Measurements from ENCODE around the gene GBF1.

Gene GBF1

GRCh38 chr10:102408131-102408727 is 162.9 kb downstream of the GBF1 start:
- DNase-seq (ENCODE audit: low read depth), result no peak

DNA sequence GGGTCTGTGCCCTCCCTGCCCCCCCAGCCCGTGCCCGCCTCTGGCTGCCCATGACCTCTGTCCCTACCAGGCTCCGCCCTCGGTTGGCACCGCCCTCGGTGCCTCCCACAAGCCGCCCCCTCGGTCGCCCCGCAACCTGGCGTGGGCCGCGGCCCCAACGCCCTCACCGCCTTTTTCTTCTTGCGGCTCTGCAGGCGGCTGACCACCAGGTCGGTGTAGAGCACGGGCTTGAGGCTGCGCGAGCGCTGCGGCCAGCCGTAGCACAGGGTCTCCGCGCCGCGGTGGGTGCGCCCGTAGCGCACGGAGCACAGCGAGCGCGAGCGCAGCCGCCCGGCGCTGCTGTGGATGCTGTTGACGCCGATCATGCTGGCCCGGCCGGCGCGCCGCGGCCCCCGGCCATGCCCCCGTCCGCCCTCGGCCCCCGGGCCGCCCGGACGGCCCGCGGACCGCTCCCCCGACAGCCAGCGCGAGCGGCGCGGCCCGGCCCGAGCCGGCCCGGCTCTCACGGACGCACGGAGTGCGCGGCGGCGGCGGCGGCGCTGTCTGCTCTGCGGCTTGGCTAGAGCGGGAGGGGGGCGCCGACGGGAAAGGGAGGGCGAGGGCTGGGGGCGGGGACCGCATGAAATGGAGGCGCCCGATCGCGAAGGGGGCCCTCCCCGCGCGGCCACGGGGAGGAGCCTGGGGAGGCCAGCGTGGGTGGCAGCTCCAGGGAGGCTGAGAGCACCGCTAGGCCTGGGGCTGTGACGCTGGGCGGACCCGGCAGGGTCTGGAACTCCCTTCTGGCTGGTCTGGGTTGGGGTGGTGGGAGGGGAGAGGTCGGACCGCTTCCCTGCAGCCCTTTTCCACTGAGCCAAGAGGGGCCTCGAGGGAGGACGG is 163.6 kb downstream of the GBF1 start:
- DNase-seq (ENCODE audit: low read depth), result no peak

GRCh38 chr10:102409604-102410428 is 164.5 kb downstream of the GBF1 start:
- DNase-seq (ENCODE audit: low read depth), result no peak

- no peak for DNase-seq (ENCODE audit: low read depth)
Observed at GRCh38 chr10:102410429-102411073, 165.2 kb downstream of the GBF1 start.

- DNase-seq (ENCODE audit: low read depth), result no peak
Observed at GRCh38 chr10:102411341-102412255, 166.3 kb downstream of the GBF1 start.

DNA sequence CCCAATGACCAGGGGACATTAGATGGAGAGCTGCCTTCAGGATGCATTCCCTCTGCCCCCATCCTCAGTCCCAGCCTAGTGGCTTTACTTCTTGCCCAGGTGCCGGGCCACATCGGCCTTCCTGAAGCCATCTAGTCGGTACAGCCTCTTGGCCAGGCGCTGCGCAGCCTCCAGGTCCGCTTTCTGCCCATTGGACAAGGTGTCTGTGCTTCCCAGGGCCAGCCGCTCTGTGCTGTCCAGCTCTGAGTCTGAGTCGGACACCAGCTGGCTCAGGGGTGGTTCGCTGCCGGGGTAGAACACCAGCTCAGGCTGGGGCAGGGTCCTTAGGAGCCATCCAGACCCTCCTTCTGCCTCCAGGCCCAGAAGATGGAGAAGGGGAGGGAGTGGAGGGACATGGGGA is 167.0 kb downstream of the GBF1 start:
- no peak for DNase-seq (ENCODE audit: low read depth)

- DNase-seq (ENCODE audit: low read depth), result no peak
Observed at GRCh38 chr10:102413053-102413705, 167.8 kb downstream of the GBF1 start.

DNA sequence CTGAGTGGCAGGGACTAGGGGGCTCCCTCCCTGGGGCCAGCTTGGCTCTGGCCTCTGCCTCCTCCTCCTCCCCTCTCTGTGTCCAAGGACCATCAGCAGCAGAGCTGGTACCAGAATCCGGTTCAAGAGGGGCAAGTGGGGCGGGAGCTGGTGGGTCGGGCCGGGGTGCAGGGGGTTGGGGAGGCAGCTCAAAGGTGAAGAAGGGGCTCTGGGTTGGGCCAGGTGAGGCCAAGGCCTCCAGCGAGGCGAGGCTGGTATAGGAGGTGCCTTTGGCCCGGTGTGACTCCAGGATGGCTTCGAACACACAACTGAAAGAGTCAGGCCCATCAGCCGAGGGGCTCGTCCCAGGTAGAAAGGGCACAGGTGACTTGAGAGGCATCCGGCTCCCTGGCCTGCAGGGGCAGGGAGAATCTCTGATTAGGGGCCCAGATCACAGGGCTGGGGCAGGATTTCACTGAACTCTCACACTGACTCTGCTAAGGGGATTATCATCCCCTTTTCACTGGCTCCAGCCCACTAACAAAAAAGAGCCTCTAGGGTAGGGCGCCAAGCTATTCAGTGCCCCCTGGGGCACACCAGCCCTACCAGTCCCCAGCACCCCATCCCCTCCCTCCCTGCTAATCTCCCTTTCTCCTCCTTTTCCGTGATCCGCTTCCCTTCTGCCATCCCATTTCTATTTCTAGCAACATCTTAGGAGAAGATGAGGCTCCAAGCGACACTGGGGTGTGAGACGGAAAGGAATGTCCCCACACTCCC is 168.7 kb downstream of the GBF1 start:
- no peak for DNase-seq (ENCODE audit: low read depth)

- DNase-seq (ENCODE audit: low read depth), result no peak
Observed at GRCh38 chr10:102414749-102415148, 169.4 kb downstream of the GBF1 start.

- DNase-seq (ENCODE audit: low read depth), result no peak
Observed at GRCh38 chr10:102416283-102416682, 171.0 kb downstream of the GBF1 start.

DNA sequence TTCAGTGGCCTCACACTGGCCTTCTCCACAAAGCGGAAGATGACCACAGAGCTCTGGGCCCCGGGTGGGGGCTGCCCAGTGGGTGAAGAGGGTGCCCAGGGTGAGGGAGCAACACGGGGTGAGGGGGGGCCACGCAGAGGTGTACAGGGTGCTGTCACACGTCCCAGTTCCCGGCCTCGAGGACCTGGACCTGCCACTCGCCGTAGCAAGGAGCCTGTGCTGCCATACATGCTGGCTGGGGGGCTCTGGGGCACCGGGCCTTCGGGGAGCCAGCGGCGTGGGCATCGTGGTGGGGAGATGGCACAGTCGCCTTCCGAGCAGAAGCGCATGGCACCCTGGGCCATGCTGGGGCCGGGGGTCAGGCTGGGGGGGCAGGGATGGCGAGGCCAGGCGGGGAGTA is 171.4 kb downstream of the GBF1 start:
- DNase-seq (ENCODE audit: low read depth), result no peak

GRCh38 chr10:102418622-102419268 is 173.4 kb downstream of the GBF1 start, which contains the start of gene PSD:
Gene PSD (minus strand): TSS chr10:102418785. CDS start chr10:102417038, 1,747 bp downstream.
- no peak for DNase-seq (ENCODE audit: low read depth)

DNA sequence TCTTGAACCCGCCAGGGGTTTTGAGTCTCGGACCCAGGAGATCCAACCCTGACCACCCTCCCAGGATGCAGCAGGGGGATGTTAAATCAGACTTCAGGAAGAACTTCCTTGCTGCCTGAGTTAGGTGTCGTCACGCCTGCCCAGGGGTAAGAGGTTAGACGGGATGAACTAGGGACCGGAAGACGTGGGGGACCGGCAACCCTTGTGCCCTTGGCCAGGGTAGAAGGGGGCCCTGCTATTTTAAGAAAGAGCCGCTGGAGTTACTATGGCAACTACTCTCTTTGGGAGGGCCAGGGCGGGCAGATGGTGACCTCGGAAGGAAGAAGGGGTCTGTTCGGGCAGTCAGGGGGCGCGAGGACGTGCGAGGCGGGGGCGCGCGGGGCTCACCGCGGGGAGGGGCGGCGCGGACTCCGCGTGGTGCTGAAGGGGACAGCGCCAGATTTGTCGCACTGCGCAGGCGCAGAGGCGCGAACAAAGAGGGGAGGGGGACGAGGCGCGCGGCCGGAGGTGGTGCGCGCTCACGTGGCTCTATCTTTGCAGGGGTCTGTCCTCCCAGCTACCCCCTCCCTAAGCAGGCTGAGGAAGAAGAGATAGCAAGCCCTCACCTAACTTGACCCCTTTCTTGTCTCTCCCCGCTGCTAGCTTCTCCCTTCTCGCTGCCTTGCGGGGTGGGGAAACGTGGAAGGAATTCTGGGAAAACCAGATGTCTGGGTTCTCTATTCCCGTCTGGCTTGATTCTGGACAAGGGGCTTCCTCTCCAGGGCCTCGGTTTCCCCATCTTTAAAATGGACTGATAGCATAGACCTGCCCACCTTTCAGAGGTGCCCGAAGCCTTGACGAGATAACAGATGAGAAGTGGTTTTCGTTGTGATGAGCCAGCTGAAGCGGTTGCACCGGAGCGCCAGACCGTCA is 174.2 kb downstream of the GBF1 start:
- DNase-seq (ENCODE audit: low read depth), result no peak

GRCh38 chr10:102420181-102420713 is 174.9 kb downstream of the GBF1 start:
- no peak for DNase-seq (ENCODE audit: low read depth)

GRCh38 chr10:102420714-102421506 is 175.6 kb downstream of the GBF1 start, which contains the start of gene FBXL15:
Gene FBXL15 (plus strand): TSS chr10:102420836. CDS start chr10:102421130, 294 bp downstream.
- DNase-seq (ENCODE audit: low read depth), result peak; percentile 90

DNA sequence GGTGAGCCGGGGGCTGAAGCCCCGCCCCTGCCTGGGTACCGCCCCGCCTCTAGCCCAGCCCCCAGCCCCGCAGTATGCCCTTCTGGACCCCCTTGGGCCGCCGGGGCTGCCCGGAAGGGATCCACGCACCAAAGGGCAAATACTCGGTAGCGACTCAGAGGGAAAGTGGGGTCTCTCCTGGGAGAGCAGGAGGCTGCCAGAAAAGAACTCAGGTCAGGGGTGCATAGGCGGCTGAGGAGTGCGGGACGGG is 176.1 kb downstream of the GBF1 start:
- no peak for DNase-seq (ENCODE audit: low read depth)
